IMR-90 (cell line): ENCODE data around the gene ADGRB3. TPM values are rescaled to one million over a fixed set of nuclear protein-coding genes. Genes with fewer than 3 reads are reported as not detected.

Source experiments
- ATAC-seq: fragments of 200-7000 bp; cut with Tn5 transposase; 2 replicates; pipeline ENCODE4 v1.9.1; 2020; ENCODE audit warnings: low read depth, mild to moderate bottlenecking, moderate library complexity
- BruUV-seq: library from RNA; stranded (reverse); fragments of 400-500 nt; replicated peaks from 2 replicates; lab custom pipeline; 2021; lab: Mats Ljungman, UMichigan
- CTCF ChIA-PET: fragments of 300-600 bp; formaldehyde crosslinking; extraction: SDS; loops from one replicate; lab custom pipeline; 2021; ENCODE audit warnings: antibody characterized with exemption; lab: Yijun Ruan, JAX
- POLR2A ChIA-PET: fragments of 300-600 bp; sonication (Branson Sonifier 250); formaldehyde crosslinking; loops from one replicate; lab custom pipeline; 2022; ENCODE audit warnings: antibody characterized with exemption; ENCODE audit not compliant: unreplicated experiment; lab: Charles Lee
- DNase-seq: peaks from one replicate; pipeline ENCODE4 v3.0.0; 2013
- H2AFZ ChIP-seq: replicated peaks from 2 replicates; pipeline ENCODE3; 2013; ENCODE audit warnings: low read length, mild to moderate bottlenecking; ENCODE audit not compliant: poor library complexity
- H2AK5ac ChIP-seq: 2 replicates; pipeline ENCODE4 v1.6.1; 2013; ENCODE audit warnings: low read depth, low read length, inconsistent platforms
- H2AK9ac ChIP-seq: replicated peaks from 2 replicates; pipeline ENCODE3; 2013; ENCODE audit warnings: mild to moderate bottlenecking, low read depth, low read length, moderate library complexity; ENCODE audit not compliant: poor library complexity
- H2BK120ac ChIP-seq: 2 replicates; pipeline ENCODE4 v1.6.1; 2013; ENCODE audit warnings: low read depth, low read length, inconsistent platforms
- H2BK15ac ChIP-seq: 3 replicates; pipeline ENCODE4 v1.6.1; 2013; ENCODE audit warnings: low read depth, low read length, inconsistent platforms
- H2BK20ac ChIP-seq: 2 replicates; pipeline ENCODE4 v1.6.1; 2013; ENCODE audit warnings: low read depth, mild to moderate bottlenecking, inconsistent platforms, low read length, moderate library complexity
- H2BK5ac ChIP-seq: 2 replicates; pipeline ENCODE4 v1.6.1; 2013; ENCODE audit warnings: mild to moderate bottlenecking, low read depth, low read length, inconsistent platforms; ENCODE audit not compliant: poor library complexity, severe bottlenecking
- H3K14ac ChIP-seq: replicated peaks from 2 replicates; pipeline ENCODE4 v1.6.1; 2013; ENCODE audit warnings: low read depth, low read length, inconsistent platforms
- H3K18ac ChIP-seq: 2 replicates; pipeline ENCODE4 v1.6.1; 2013; ENCODE audit warnings: low read depth, low read length, control low read depth
- H3K23ac ChIP-seq: 2 replicates; pipeline ENCODE4 v1.6.1; 2013; ENCODE audit warnings: low read depth, low read length, inconsistent platforms
- H3K27ac ChIP-seq: 2 replicates; pipeline ENCODE4 v1.5.1; 2013; ENCODE audit warnings: mild to moderate bottlenecking, control low read depth, low read length; ENCODE audit not compliant: insufficient read depth
- H3K27me3 ChIP-seq: 2 replicates; pipeline ENCODE4 v1.6.1; 2013; ENCODE audit warnings: low read length; ENCODE audit not compliant: control insufficient read depth, insufficient read depth
- H3K36me3 ChIP-seq: 2 replicates; pipeline ENCODE4 v1.6.1; 2013; ENCODE audit warnings: low read length, mixed read lengths; ENCODE audit not compliant: control insufficient read depth, insufficient read depth
- H3K4ac ChIP-seq: 2 replicates; pipeline ENCODE4 v1.6.1; 2013; ENCODE audit warnings: low read depth, low read length, inconsistent platforms
- H3K4me1 ChIP-seq: 2 replicates; pipeline ENCODE4 v1.6.1; 2013; ENCODE audit warnings: low read length, mixed read lengths; ENCODE audit not compliant: control insufficient read depth, insufficient read depth
- H3K4me2 ChIP-seq: 2 replicates; pipeline ENCODE4 v1.6.1; 2013; ENCODE audit warnings: low read depth, mild to moderate bottlenecking, control low read depth, low read length, moderate library complexity
- H3K4me3 ChIP-seq: 2 replicates; pipeline ENCODE4 v1.5.1; 2013; ENCODE audit warnings: low read depth, mild to moderate bottlenecking, control low read depth, low read length, moderate library complexity; ENCODE audit not compliant: insufficient read depth
- H3K56ac ChIP-seq: 2 replicates; pipeline ENCODE4 v1.6.1; 2013; ENCODE audit warnings: low read length, inconsistent platforms; ENCODE audit not compliant: insufficient read depth; ENCODE audit errors: extremely low read depth
- H3K79me1 ChIP-seq, 2 experiments: 2 replicates each; pipeline ENCODE4 v1.6.1; 2013; ENCODE audit warnings: low read length in 2 of 2, inconsistent platforms in 1 of 2, low read depth in 1 of 2
- H3K9ac ChIP-seq: 2 replicates; pipeline ENCODE4 v1.6.1; 2013; ENCODE audit warnings: low read depth, low read length, control low read depth
- H3K9me1 ChIP-seq: 2 replicates; pipeline ENCODE4 v1.6.1; 2013; ENCODE audit warnings: low read length, inconsistent platforms; ENCODE audit not compliant: insufficient read depth
- H3K9me3 ChIP-seq: 2 replicates; pipeline ENCODE4 v1.6.1; 2013; ENCODE audit warnings: low read length; ENCODE audit not compliant: control insufficient read depth, insufficient read depth
- H4K20me1 ChIP-seq: 2 replicates; pipeline ENCODE4 v1.6.1; 2013; ENCODE audit warnings: low read length, inconsistent platforms; ENCODE audit not compliant: insufficient read depth
- H4K5ac ChIP-seq: 2 replicates; pipeline ENCODE4 v1.6.1; 2013; ENCODE audit warnings: mild to moderate bottlenecking, low read depth, low read length, control low read depth
- H4K8ac ChIP-seq, 2 experiments: 2 replicates each; pipeline ENCODE4 v1.6.1; 2013; ENCODE audit warnings: low read depth in 2 of 2, low read length in 2 of 2, control low read depth in 1 of 2, inconsistent platforms in 1 of 2
- H4K91ac ChIP-seq: 2 replicates; pipeline ENCODE4 v1.6.1; 2013; ENCODE audit warnings: low read depth, low read length, inconsistent platforms; ENCODE audit not compliant: insufficient read depth
- BHLHE40 ChIP-seq: fragments of 150-350 bp; IDR thresholded peaks from 2 replicates; pipeline ENCODE4 v1.6.1; 2016; ENCODE audit warnings: mild to moderate bottlenecking, low read depth, low read length
- FOS ChIP-seq: fragments of 150-350 bp; IDR thresholded peaks from 2 replicates; pipeline ENCODE4 v1.6.1; 2016; ENCODE audit warnings: low read depth, low read length
- MAZ ChIP-seq: IDR thresholded peaks from 2 replicates; pipeline ENCODE4 v1.6.1; 2012; ENCODE audit warnings: low read depth, mild to moderate bottlenecking, low read length, improper control_type of control experiment, moderate library complexity, borderline replicate concordance
- WGBS, 2 experiments: methylation state at CpG; one replicate each; pipeline versions ENCODE4 v1.1.5 to v1.1.7; 2013; ENCODE audit warnings: missing lambda C conversion rate in 2 of 2; ENCODE audit not compliant: insufficient read length in 1 of 2; ENCODE audit errors: extremely low coverage in 2 of 2; 5-methylcytosine and 5-hydroxymethylcytosine counted together
- dilution Hi-C: fragments of 300-500 bp; cut with HindIII; formaldehyde crosslinking; loops from one replicate; pipeline ENCODE4 v1.14.3; 2018; ENCODE audit warnings: low sequenced_read_pairs; ENCODE audit not compliant: unreplicated experiment
- in situ Hi-C: fragments of 300-500 bp; cut with MboI; formaldehyde crosslinking; loops from 3 replicates; pipeline ENCODE4 v1.14.3; 2019; ENCODE audit warnings: low sequenced_read_pairs, inconsistent platforms, mixed read lengths
- intact Hi-C: fragments of 100-400 bp; cut with micrococcal nuclease; formaldehyde crosslinking; loops from 2 replicates; pipeline ENCODE4 v1.10.0; 2022
- polyA plus RNA-seq, 3 experiments: library from polyadenylated mRNA; depleted of rRNA; stranded (reverse); fragments of >200 nt; gene quantifications; 2 replicates each; pipeline ENCODE4 v1.2.3, GENCODE V29; 2012; ENCODE audit warnings: low replicate concordance in 1 of 3
- total RNA-seq: library from RNA; depleted of rRNA; stranded (reverse); fragments of >200 nt; gene quantifications from 2 replicates; pipeline ENCODE4 v1.2.3, GENCODE V29; 2012

The ADGRB3 gene
- total and polyA plus RNA-seq, 2 of the 4 experiments (the other 2 are of a cell fraction), result not detected

DNA sequence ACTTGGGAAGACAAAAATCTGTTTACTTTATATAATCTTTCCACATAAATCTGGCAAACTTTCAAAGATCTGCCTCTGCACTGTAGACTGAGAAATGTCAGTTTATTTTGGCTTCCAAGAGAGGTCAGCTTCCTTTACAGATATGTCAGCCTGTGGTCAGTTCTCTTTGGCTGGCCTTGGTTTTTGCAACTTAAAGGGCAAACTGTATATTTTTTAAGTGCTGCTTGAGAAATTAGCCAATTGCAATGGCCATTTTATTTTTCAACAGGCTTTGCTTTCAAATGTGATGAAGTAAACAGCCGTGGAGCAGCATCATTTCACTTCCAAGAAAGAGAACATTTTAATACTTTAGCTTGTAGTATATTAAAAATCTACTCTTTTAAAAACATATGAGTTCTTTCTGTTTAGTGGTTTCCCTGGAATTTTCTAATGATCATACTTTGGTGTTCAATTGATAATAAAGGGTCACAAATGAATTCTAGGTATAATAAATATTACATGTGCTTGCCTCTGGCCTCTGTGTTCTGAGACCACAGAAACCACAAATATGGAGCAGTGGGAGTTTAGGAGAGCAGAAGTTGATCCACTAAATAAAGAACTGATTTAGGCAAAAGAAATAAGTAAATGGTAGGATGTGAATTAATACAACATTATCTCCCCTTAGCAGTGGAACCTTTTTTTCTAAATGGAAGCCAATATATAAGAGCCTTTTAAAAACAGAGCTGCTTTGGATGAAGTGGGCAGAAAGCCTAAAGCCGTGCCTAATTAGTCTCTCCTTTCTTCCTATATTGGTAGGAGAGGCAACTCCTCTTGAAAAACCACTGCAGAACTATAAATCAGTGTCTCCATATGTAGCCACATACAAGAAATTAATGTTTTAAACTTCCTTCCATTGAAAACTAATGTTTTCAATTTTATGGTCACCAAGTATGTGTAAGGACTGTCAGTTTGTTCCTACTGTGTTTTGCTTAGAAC is 16.2 kb downstream of the ADGRB3 start:
- no TSS peak for BruUV-seq
- DNase-seq (no peak), ATAC-seq (no peak)
- H2BK5ac ChIP-seq, result no peak overlapping the region
- intact Hi-C loops (no loop called here), in situ Hi-C loops (no loop called here), dilution Hi-C loops (no loop called here)
- no peak overlapping the region for H4K5ac ChIP-seq
- no peaks in the 10 kb centered on the region for H3K36me3 ChIP-seq
- no CpG with 5 or more reads among the region's 2 CpGs for WGBS, 2 experiments
- H3K18ac ChIP-seq, result no peak overlapping the region
- no peak overlapping the region for H4K8ac ChIP-seq
- no peaks in the 10 kb centered on the region for H3K79me1 ChIP-seq
- no peaks in the 10 kb centered on the region for H3K9me1 ChIP-seq
- no peak overlapping the region for H3K27ac ChIP-seq
- H3K4me1 ChIP-seq, result no peaks in the 10 kb centered on the region
- H2BK120ac ChIP-seq, result no peak overlapping the region
- H3K14ac ChIP-seq, result no peak overlapping the region
- no peak overlapping the region for H3K4me2 ChIP-seq
- H3K4ac ChIP-seq, result no peak overlapping the region
- no peak overlapping the region for H3K23ac ChIP-seq
- CTCF ChIA-PET, result no interaction called here
- POLR2A ChIA-PET, result no interaction called here
- H3K56ac ChIP-seq, result no peak overlapping the region
- no peak overlapping the region for H2BK20ac ChIP-seq
- H2AK9ac ChIP-seq, result no peak overlapping the region
- no peak overlapping the region for H2BK15ac ChIP-seq
- H2AFZ ChIP-seq, result no peak overlapping the region
- no peak overlapping the region for H2AK5ac ChIP-seq
- H3K9me3 ChIP-seq, result no peaks in the 10 kb centered on the region
- H4K20me1 ChIP-seq, result no peaks in the 10 kb centered on the region
- no peak overlapping the region for H3K9ac ChIP-seq
- H3K4me3 ChIP-seq, result no peak overlapping the region
- no peaks in the 10 kb centered on the region for H3K27me3 ChIP-seq
- TF ChIP-seq MAZ (no peak), BHLHE40 (no peak), FOS (no peak)
- no peak overlapping the region for H4K91ac ChIP-seq
